NB4 (cell line): Measurements from ENCODE around the gene PLLP.

Source experiments
- DNase-seq: peaks from one replicate; pipeline ENCODE4 v3.0.0; 2010; ENCODE audit warnings: low read depth
- H3K4me3 ChIP-seq: one replicate; pipeline ENCODE4 v1.5.1; 2011; ENCODE audit warnings: mild to moderate bottlenecking, low read depth, low read length, moderate library complexity
- MYC ChIP-seq: IDR thresholded peaks from 2 replicates; pipeline ENCODE4 v1.6.1; 2011; ENCODE audit warnings: low read depth, low read length
- POLR2A ChIP-seq: IDR thresholded peaks from 2 replicates; pipeline ENCODE4 v1.6.1; 2011; ENCODE audit warnings: mild to moderate bottlenecking; ENCODE audit not compliant: insufficient read length; ENCODE audit errors: extremely low read depth
- TF ChIP-seq, protein P1 (sequence below): IDR thresholded peaks from one replicate; pipeline ENCODE4 v1.5.1; 2012; ENCODE audit warnings: low read depth, low read length
- TF ChIP-seq, protein P2 (sequence below): IDR thresholded peaks from 2 replicates; pipeline ENCODE4 v1.6.1; 2011; ENCODE audit warnings: low read depth, low read length

Gene PLLP

GRCh38 chr16:57252148-57252721 lies 32.2 kb downstream of the PLLP start:
- TF ChIP-seq POLR2A (no peak), MYC (no peak)
- TF ChIP-seq, protein P1, sequence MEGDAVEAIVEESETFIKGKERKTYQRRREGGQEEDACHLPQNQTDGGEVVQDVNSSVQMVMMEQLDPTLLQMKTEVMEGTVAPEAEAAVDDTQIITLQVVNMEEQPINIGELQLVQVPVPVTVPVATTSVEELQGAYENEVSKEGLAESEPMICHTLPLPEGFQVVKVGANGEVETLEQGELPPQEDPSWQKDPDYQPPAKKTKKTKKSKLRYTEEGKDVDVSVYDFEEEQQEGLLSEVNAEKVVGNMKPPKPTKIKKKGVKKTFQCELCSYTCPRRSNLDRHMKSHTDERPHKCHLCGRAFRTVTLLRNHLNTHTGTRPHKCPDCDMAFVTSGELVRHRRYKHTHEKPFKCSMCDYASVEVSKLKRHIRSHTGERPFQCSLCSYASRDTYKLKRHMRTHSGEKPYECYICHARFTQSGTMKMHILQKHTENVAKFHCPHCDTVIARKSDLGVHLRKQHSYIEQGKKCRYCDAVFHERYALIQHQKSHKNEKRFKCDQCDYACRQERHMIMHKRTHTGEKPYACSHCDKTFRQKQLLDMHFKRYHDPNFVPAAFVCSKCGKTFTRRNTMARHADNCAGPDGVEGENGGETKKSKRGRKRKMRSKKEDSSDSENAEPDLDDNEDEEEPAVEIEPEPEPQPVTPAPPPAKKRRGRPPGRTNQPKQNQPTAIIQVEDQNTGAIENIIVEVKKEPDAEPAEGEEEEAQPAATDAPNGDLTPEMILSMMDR, result no peak
- TF ChIP-seq, protein P2, sequence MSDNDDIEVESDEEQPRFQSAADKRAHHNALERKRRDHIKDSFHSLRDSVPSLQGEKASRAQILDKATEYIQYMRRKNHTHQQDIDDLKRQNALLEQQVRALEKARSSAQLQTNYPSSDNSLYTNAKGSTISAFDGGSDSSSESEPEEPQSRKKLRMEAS, result no peak
- DNase-seq, result no peak
- no peak overlapping the region for H3K4me3 ChIP-seq

DNA sequence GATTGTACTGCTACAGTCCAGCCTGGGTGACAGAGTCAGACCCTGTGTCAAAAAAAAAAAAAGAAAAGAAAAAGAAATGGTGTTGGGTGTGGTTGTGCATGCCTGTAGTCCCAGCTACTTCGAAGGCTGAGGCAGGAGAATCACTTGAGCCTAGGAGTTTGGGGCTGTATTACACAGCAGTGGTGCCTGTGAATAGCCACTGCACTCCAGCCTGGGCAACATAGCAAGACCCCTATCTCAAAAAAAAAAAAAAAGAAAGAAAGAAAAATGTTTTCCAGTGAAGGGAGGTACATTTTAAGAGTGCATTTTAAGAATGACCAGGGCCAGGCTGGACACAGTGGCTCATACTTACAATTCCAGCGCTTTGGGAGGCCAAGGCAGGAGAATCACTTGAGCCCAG lies 33.1 kb downstream of the PLLP start:
- TF ChIP-seq, protein P2, result no peak
- TF ChIP-seq POLR2A (no peak), MYC (no peak)
- TF ChIP-seq, protein P1, result no peak
- H3K4me3 ChIP-seq, result no peak overlapping the region
- no peak for DNase-seq

- DNase-seq, result no peak
- peak overlapping the region; percentile 75 for H3K4me3 ChIP-seq
- TF ChIP-seq, protein P1, result no peak
- no peak for TF ChIP-seq MYC
- TF ChIP-seq, protein P2, result no peak
- no peak for TF ChIP-seq POLR2A
These were observed 38.9 kb downstream of the PLLP start for GRCh38 chr16:57245472-57246113.

GRCh38 chr16:57244767-57245471 lies 39.6 kb downstream of the PLLP start, which contains the start of gene ARL2BP:
Gene ARL2BP (plus strand): TSS chr16:57245259. CDS start chr16:57245368, 109 bp downstream.
- TF ChIP-seq, protein P2, result 0 out of 2 replicates have a peak, but pooled peaks have one; percentile 21
- TF ChIP-seq MYC (peak; percentile 22), POLR2A (peak; percentile 76)
- TF ChIP-seq, protein P1, result no peak
- H3K4me3 ChIP-seq, result peak within 1 kb of the TSS; percentile 75
- DNase-seq, result peak; percentile 99

DNA sequence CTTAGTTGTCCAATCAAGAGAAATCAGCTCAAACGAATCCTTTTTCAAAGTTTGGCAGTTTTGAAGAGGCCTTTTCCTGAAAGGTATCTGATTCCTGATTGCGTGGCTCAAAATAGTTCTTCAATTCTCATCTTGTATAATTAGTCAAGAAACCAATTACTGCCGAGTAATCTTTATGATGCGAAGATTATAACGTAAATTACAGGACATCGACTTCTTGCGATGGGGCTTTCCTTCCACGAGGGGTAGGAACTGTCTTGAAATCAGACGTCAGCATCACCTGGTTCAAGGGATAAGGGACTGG lies 40.1 kb downstream of the PLLP start:
- TF ChIP-seq, protein P2, result no peak
- TF ChIP-seq, protein P1, result no peak
- TF ChIP-seq POLR2A (no peak), MYC (no peak)
- H3K4me3 ChIP-seq, result peak overlapping the region; percentile 70
- DNase-seq, result no peak
